Stimulated activated CD8-positive, alpha-beta memory T cell treated with anti-CD3 and anti-CD28 coated beads, Interleukin-7, amount 100 ng/mL, for 24 hours (primary cell): ENCODE results near the gene FADS2.

Experiments
- DNase-seq: peaks from one replicate; pipeline ENCODE4 v3.0.0-alpha.2; 2020; ENCODE audit warnings: low read depth

Gene FADS2

DNA sequence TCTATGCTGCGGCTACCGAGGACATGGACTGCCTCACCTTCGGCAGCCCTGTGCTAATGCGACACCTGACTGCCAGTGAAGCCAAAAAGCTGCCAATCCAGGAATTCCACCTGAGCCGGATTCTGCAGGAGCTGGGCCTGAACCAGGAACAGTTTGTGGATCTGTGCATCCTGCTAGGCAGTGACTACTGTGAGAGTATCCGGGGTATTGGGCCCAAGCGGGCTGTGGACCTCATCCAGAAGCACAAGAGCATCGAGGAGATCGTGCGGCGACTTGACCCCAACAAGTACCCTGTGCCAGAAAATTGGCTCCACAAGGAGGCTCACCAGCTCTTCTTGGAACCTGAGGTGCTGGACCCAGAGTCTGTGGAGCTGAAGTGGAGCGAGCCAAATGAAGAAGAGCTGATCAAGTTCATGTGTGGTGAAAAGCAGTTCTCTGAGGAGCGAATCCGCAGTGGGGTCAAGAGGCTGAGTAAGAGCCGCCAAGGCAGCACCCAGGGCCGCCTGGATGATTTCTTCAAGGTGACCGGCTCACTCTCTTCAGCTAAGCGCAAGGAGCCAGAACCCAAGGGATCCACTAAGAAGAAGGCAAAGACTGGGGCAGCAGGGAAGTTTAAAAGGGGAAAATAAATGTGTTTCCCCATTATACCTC lies 32.1 kb upstream of the FADS2 start:
- DNase-seq, result no peak

- no peak for DNase-seq
These were observed 30.7 kb upstream of the FADS2 start for GRCh38 chr11:61797263-61797944.

DNA sequence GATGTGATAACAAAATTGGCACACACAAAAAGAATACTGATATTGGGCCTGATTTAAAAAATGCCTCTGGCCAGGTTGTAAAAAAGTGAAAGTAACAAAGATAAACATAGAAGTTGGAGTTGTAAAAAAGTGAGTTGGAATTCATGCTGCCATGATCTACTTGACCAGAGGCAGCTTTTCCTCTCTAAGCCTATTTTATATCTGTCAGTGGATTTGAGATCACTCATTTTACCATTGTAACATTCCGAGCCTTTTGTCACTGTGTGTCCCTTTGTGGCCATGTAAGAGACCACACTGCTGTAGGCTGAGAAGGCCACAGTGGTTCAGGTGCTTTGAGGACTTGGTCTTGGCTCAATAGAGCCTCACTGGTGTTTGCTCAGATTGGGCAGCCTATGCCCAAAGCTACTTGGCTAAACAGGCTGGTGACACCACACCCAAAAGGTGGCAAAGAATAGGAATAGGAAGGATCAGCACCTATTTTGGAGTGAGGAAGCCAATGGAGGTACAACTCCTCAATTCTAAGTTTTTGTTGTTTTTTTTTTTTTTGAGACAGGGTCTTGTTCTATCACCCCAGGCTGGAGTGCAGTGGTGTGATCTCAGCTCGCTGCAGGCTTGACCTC lies 28.3 kb upstream of the FADS2 start:
- DNase-seq, result no peak

- DNase-seq, result no peak
These were observed 27.5 kb upstream of the FADS2 start for GRCh38 chr11:61800331-61801281.

DNA sequence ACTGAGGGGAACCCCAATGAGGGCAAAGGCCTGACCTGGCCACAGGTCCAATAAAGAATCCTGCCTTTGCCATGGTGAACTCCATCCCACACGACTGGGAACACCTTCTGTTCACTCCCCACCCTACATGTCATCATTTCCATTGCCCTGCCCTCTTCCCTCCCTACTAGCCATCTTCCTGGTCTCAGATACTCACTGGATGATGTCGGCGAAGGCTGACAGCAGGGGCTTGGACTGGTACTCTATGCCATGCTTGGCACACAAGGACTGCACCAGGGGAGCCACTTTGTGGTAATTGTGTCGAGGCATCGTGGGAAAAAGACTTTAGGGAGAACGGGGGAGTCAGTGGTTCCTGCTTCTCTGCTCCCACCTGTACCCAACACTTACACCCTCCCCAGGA lies 25.5 kb upstream of the FADS2 start:
- no peak for DNase-seq

- DNase-seq, result no peak
These were observed 24.0 kb upstream of the FADS2 start for GRCh38 chr11:61803889-61804647.

DNA sequence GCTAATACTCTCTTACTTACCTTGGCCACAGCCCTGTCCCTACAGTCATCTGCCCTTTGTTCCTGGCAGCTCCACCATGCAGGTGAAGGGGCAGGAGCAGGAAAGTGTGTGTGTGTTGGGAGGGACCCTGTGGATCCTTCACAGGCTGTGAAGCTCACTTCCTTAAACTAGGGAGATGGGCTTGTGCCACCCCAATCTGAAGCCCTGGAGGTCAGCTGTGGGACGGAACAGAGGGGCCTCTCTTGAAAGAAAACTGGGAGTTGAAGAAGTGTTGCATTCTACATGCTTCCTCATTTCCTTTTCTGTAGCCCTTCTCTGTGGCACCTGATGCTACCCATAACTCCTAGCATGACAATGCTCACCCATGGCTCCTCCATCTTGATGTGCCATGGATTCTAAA lies 23.0 kb upstream of the FADS2 start:
- no peak for DNase-seq

GRCh38 chr11:61806785-61807184 lies 21.3 kb upstream of the FADS2 start:
- no peak for DNase-seq

- no peak for DNase-seq
These were observed 17.4 kb upstream of the FADS2 start for GRCh38 chr11:61810671-61811175.

GRCh38 chr11:61811831-61812230 lies 16.3 kb upstream of the FADS2 start:
- DNase-seq, result no peak

DNA sequence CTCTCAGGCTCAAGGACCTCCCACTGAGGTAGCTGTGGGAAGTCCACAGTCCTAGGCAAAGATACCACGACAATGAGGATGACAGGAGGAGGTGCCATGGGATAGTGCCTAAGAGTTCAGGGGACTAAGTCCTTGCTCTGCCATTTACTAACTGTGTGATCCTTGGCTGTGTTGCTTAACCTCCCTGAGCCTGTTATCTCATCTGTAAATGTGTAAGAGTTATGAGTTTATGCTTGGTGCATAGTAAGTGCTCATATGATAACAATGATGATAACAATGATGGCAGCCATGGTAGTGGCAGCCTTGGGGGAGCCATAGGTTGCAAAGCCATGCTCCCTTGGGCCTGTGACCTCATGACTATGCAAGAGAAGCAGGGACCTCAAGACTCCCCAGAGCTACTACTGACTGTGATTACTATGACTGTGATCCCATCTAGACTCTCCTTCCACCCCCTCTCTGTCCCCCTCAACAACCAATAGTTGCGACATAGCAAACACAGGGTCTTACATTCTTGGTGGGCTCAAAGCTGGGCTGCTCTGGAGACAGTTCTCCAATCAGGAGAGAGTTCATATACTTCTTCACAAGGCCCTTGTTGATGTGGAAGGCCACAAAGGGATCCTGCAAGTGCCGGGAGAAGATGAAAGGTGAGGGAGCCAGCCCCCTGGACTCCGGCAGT lies 15.2 kb upstream of the FADS2 start:
- no peak for DNase-seq

DNA sequence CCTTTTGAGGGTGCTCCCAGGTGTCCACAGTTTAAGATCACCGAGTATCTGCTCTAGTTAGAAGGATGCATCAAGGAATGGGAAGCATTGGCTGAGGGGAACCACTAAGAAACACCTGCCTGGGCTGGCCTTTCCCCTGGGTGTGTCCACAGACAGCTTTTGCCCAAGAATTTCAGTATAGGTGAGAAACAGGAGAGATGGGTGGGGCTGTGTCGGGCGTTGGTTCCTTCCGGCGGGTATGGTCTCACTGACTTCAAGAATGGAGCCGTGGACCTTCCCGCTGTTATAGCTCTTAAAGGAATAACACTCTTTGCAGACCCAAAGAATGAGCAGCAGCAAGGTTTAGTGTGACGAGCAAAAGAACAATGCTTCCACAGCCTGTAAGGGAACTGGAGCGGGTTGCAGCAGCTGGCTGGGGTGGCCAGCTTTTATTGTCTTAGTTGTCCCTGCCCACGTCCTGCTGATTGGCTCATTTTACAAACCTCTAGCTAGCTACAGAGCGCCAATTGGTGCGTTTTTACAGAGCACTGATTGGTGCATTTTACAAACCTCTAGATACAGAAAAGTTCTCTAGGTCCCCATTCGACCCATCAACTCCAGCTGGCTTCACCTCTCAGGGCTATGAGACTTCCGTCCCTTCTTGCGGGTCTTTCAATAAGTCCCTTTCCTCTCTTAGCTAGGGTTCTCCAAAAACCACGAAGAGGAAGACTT lies 13.7 kb upstream of the FADS2 start:
- DNase-seq, result no peak

DNA sequence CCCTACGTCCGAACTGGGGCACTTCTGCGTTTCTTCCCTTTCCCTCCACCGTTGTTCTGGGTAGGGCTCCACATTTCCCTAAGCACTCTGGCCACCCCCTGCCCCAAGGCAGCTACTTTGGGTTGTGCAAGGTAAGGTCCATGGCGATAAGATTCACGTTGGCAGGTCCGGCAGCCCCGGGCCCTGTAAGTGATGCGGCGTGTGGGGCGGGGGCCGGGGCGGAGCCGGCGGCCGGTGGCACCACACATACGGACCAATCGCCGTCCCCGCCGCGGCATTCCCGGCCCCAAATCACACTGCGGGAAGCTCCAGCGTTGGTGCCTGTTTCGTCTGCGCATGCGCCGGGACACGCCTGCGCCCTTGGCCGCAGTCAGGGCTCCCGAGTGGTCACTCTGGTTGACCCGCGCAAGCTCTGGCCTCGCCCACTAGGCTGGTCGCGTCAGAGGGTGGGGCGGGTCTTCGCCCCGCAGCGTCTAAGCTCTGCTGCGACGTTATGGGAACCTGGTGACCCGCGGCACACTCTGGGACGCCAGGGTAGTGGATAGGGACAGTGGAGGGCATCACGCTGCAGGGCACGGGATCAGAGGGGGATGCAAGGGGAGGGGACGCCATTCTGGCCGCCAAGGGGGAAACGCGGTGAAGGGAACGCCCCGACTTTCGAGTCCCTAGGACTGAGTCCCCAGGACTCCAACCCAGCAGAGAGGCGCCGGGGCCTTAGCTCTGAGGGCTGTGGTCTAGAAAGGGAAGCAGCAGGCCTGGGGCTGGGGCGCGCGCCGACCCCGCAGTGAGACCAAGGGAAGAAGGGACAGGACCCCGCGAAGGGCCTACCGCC lies 12.9 kb upstream of the FADS2 start:
- no peak for DNase-seq

DNA sequence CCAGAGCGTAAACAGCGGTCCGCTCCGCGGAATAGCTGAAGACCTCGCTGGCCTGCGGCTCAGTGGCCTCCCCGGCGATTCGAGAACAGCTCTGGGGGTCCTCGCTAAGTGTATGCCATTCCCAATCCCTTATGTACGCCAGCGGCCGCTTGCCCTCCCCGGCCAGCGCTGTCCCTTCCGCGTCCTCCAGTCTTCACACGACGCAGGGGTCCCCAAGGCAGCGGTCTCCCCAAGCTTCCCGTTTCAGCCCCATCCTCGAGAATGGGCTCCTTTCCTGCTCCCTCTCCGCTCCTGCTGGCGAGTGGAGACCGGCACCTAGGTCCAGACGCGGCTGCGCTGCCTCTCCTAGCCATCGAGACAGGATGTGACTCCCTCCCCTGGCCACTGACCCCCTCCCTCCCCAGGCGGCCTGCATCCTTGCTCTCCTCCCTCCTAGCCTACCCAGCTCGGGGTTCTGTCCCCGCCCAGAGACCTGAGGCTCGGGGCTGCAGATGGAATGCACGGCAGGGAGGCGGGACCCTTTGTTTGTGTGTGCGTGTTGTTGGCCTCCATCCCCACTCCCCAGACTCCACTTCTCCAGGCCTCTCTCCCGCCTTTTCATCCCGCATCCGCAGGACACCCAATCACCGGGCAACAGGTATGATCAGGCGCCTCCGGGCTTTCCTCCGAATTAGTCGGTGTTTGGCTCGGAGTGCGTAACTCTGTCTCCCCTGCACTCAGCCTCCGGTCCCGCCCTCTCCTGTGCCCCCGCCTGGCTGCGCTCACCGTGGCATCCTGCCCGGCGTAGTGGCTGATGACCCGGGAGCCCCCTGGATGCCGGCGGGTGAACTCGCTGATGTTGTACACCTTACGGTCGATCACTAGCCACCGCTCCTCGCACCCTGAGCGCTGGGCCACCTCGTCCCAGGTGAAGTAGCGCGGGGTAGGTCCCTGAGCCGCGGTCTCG lies 12.0 kb upstream of the FADS2 start:
- no peak for DNase-seq

- DNase-seq, result peak; percentile 44
These were observed 11.2 kb upstream of the FADS2 start, which contains the start of gene FADS1 for GRCh38 chr11:61816736-61817455. Gene FADS1, minus strand, starts transcription at chr11:61817003. Its CDS starts 74 bp downstream, at chr11:61816929.

DNA sequence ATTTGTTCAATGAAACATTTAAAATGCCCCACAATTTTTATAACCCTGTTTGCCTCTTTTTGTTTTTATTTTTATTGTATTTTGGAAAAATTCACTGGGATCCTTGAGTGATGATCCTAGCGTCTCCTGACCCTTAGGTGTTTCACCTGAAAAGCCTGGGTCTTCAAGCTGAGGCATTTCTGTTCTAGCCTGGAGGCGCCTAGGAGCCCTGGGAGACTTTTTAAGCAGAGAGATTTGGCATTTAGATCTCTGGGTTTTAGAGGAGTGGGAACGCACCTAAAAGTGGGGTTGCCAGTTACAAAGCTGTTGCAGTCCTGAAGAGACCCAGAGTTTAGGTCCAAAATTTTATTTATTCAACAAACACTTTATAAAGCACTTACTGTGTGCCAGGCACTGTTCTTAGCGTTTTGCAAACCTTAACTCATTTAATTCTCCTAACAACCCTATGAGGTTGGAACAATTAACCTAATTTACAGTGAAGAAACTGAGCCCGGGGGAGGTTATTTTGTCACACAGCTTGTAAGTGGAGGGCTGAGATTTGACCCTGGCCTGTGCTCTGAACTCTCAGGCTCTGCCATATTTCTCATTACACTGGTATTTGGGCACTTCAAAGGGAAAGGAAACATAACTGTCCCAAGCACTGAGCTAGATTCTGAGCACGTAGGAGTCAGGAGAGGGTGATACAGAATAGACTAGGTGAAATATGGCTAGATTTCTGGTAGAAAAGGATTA lies 10.5 kb upstream of the FADS2 start:
- no peak for DNase-seq

GRCh38 chr11:61820174-61820573 lies 7.9 kb upstream of the FADS2 start:
- DNase-seq, result no peak
